Gastrocnemius medialis (tissue), 4 donors: ENCODE data around the gene DISC1.

Experiments used
- CTCF ChIP-seq, 5 experiments: fragments of 450-650 bp in 3 of 5; fragments of 200-600 bp in 2 of 5; sonication (generic) in 2 of 5; IDR thresholded peaks in 4 of 5; conservative IDR thresholded peaks in 1 of 5; 1 replicate in 4 of 5; 2 replicates in 1 of 5; pipeline ENCODE4 v1.5.1; 2016 to 2019; ENCODE audit warnings: antibody characterized with exemption in 5 of 5, mild to moderate bottlenecking in 3 of 5, moderate library complexity in 3 of 5
- POLR2A ChIP-seq, 2 donors: fragments of 450-650 bp; IDR thresholded peaks; one replicate each; pipeline ENCODE4 v1.6.1; 2017; ENCODE audit warnings: antibody characterized with exemption in 2 of 2, mild to moderate bottlenecking in 2 of 2, moderate library complexity in 2 of 2

- TF ChIP-seq CTCF (IDR thresholded peaks at IDR 0.05 in 4 of 5, conservative IDR thresholded peaks at IDR 0.05 in 1 of 5) (no peak), POLR2A (IDR thresholded peaks at IDR 0.05) (no peak)
Measured at GRCh38 chr1:231856426-231856825, 229.8 kb downstream of the DISC1 start.
